Hematopoietic multipotent progenitor cell treated with erythropoietin and hydrocortisone succinate and interleukin-3 and kit ligand, for 4 days (in vitro differentiated cells): ENCODE results near the gene ZNF529.

Experiments used
- DNase-seq: peaks from one replicate; pipeline ENCODE4 v3.0.0-alpha.2; 2015

The ZNF529 gene

DNA sequence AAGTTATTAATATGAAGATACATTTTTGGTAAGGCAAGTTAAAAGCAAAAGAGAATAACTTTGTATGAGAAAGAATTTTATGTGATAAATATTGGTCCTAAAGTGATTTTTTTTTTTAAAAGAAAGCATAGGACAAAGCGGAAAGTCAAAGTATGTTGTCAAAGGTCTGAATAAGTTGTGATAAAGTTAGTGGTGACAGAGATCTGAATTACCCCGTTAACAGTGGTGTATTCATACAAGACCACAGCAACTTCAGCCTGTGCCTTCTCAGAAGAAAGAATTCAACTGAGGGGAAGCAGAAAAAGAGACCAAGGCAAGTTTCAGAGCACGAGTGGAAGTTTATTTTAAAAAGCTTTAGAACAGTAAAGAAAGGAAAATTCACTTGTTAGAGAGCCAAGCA, 64.8 kb downstream of the ZNF529 start:
- DNase-seq, result no peak

DNA sequence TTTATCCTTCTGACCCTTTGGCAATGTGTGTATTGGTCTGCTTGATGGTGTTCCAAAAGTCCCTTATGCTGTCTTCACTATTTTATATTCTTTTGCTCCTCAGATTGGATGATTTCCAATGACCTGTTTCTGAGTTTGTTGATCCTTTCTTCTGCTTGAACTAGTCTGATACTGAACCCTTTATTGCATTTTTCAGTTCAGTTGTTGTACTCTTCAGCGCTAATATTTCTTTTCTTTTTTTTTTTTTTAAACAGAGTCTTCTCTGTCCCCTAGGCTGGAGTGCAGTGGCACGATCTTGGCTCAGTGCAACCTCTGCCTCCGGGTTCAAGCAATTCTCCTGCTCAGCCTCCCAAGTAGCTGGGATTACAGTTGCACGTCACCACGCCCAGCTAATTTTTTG, 71.1 kb downstream of the ZNF529 start:
- DNase-seq, result no peak

DNA sequence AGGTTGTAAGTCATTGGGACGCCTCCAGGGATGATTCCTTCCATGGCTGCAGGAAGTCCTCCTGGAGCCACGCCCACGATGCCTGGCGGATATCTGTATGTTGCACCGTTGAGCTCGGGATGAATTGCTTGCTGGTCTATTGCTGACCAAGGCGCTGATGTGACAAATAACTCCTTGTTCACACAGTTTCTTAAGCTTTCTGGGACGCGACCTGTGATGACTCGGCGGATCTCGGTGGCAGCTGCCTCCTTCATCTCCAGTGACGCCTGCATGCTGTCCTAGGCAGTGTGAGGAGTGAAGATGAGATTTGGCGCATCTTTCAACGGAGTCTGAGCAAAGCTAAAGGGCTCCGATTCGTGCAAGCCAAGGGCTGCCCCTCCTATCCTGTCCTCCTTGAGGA, 76.1 kb downstream of the ZNF529 start:
- DNase-seq, result no peak
